ENCODE results near the gene HOXB1.

DNA sequence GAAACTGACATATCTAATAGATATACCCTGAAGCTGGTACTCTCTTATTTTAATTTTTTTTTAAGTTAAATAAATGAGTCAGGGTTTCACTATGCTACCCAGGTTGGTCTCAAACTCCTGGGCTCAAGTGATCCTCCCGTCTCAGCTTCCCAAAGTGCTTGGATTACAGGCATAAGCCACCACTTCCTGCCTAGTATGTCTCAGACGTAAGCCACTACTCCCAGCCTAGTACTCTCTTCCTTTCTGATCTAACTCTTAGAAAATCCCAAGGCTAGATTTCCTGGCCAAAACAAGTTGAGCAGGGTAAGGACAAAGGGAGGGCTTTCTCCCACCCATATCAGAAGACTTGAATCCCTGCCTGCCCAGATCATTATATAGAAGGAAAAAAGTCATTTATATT lies 33.7 kb downstream of the HOXB1 start:
- TF ChIP-seq CTCF (IDR thresholded peaks at IDR 0.05) (no peak), EZH2 (IDR thresholded peaks at IDR 0.05) (no peak)
